ENCODE data around the gene RHOU. TPM values are rescaled to one million over a fixed set of nuclear protein-coding genes. Genes with fewer than 3 reads are reported as not detected.

The RHOU gene
- total and polyA plus RNA-seq, 2 experiments from 2014 or later: 0.95 to 4.4 TPM

GRCh38 chr1:228725178-228725577, 10.1 kb upstream of the RHOU start:
- Mint-ChIP-seq H3K4me3 (no peak overlapping the region), H3K27ac (no peak overlapping the region), H3K27me3 (ENCODE audit: insufficient read depth, low read depth, poor library complexity) (peaks cover 3% of the 10 kb centered on the region), H3K36me3 (ENCODE audit: low read depth) (no peaks in the 10 kb centered on the region), H3K4me1 (peaks cover 11% of the 10 kb centered on the region), H3K9me3 (no peaks in the 10 kb centered on the region; the same call in 2 of the 3 replicates)
- peaks cover 14% of the 10 kb centered on the region for H3K4me1 ChIP-seq (ENCODE audit: insufficient read depth)
- H3F3A ChIP-seq (replicated peaks; ENCODE audit: low read depth): no peaks in the 10 kb centered on the region
- no peak overlapping the region for H3K27ac ChIP-seq (ENCODE audit: low read depth)
- H3K9me2 ChIP-seq (ENCODE audit: insufficient read depth): no peaks in the 10 kb centered on the region
- H4K20me1 ChIP-seq (replicated peaks; ENCODE audit: insufficient read depth): no peaks in the 10 kb centered on the region
- no peaks in the 10 kb centered on the region for H3K79me2 ChIP-seq (replicated peaks; ENCODE audit: insufficient read depth)
- H3K36me3 ChIP-seq (ENCODE audit: insufficient read depth): no peaks in the 10 kb centered on the region
- TF ChIP-seq EZH2phosphoT487 (IDR thresholded peaks at IDR 0.05; ENCODE audit: unreplicated experiment) (no peak), NANOG (IDR thresholded peaks at IDR 0.05; ENCODE audit: borderline replicate concordance) (no peak), POLR2AphosphoS5 (IDR thresholded peaks at IDR 0.05; ENCODE audit: low read depth) (no peak), STAT1 (IDR thresholded peaks at IDR 0.05; ENCODE audit: unreplicated experiment) (no peak), REST (IDR thresholded peaks at IDR 0.05; ENCODE audit: unreplicated experiment) (no peak), CTCF (conservative IDR thresholded peaks at IDR 0.05; ENCODE audit: low read depth in 2 of 2) (no peak), ZNF462 (CRISPR knock-in tag; IDR thresholded peaks at IDR 0.05) (no peak), JUNB (IDR thresholded peaks at IDR 0.05; ENCODE audit: unreplicated experiment) (no peak)
- no peak overlapping the region for H3K4me2 ChIP-seq
- no peak overlapping the region for H3K4me3 ChIP-seq
- DNase-seq (ENCODE audit: low spot score) (no peak), ATAC-seq (no peak)
- no peak overlapping the region; the same call in 1 of the 2 replicates for H2AFZ ChIP-seq
- no peaks in the 10 kb centered on the region for H3K27me3 ChIP-seq (ENCODE audit: insufficient read depth)
